GM20000 (cell line): ENCODE measurements around the gene EMID1.

Source experiments
- DNase-seq: peaks from one replicate; pipeline ENCODE4 v3.0.0; 2012; ENCODE audit warnings: low spot score
- TF ChIP-seq, protein P1 (sequence below): IDR thresholded peaks from 2 replicates; pipeline ENCODE4 v1.5.1; 2012; ENCODE audit warnings: mild to moderate bottlenecking, control low read depth; ENCODE audit errors: extremely low read depth, missing control alignments

Gene EMID1

DNA sequence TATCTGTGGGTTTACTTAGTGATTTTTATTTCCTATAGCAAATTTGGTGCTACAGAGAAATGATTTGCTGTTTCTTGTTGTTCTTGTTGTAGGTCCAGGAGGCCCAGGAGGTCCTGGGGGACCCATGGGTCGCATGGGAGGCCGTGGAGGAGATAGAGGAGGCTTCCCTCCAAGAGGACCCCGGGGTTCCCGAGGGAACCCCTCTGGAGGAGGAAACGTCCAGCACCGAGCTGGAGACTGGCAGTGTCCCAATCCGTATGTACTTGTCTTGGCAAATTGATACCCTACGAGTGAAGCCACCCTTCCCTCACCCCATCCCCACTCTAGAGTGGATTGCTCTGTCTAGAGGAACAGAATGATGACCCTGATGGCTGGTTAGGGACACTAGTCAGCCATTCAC lies 92.9 kb downstream of the EMID1 start:
- no peak for DNase-seq
- TF ChIP-seq, protein P1, sequence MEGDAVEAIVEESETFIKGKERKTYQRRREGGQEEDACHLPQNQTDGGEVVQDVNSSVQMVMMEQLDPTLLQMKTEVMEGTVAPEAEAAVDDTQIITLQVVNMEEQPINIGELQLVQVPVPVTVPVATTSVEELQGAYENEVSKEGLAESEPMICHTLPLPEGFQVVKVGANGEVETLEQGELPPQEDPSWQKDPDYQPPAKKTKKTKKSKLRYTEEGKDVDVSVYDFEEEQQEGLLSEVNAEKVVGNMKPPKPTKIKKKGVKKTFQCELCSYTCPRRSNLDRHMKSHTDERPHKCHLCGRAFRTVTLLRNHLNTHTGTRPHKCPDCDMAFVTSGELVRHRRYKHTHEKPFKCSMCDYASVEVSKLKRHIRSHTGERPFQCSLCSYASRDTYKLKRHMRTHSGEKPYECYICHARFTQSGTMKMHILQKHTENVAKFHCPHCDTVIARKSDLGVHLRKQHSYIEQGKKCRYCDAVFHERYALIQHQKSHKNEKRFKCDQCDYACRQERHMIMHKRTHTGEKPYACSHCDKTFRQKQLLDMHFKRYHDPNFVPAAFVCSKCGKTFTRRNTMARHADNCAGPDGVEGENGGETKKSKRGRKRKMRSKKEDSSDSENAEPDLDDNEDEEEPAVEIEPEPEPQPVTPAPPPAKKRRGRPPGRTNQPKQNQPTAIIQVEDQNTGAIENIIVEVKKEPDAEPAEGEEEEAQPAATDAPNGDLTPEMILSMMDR = no peak

- TF ChIP-seq, protein P1 = no peak
- no peak for DNase-seq
Measured at GRCh38 chr22:29299136-29299900, 93.6 kb downstream of the EMID1 start.

- TF ChIP-seq, protein P1 = no peak
- no peak for DNase-seq
Measured at GRCh38 chr22:29300467-29300806, 94.7 kb downstream of the EMID1 start.

GRCh38 chr22:29300807-29301601 lies 95.3 kb downstream of the EMID1 start:
- TF ChIP-seq, protein P1 = no peak
- no peak for DNase-seq

- DNase-seq = no peak
- TF ChIP-seq, protein P1 = no peak
Measured at GRCh38 chr22:29301716-29302401, 96.2 kb downstream of the EMID1 start.

GRCh38 chr22:29302402-29302680 lies 96.6 kb downstream of the EMID1 start:
- TF ChIP-seq, protein P1 = no peak
- no peak for DNase-seq
